ENCODE measurements around the gene TMEM95.
"Not testable (repeated sequence)": the region's sequence is repeated elsewhere in the genome, so short reads cannot be mapped to it uniquely, and the experiment has no call there.

Gene TMEM95

GRCh38 chr17:7346761-7347614 lies 8.0 kb upstream of the TMEM95 start:
- DNase-seq (ENCODE audit: low read depth in 3 of 3): no peak

DNA sequence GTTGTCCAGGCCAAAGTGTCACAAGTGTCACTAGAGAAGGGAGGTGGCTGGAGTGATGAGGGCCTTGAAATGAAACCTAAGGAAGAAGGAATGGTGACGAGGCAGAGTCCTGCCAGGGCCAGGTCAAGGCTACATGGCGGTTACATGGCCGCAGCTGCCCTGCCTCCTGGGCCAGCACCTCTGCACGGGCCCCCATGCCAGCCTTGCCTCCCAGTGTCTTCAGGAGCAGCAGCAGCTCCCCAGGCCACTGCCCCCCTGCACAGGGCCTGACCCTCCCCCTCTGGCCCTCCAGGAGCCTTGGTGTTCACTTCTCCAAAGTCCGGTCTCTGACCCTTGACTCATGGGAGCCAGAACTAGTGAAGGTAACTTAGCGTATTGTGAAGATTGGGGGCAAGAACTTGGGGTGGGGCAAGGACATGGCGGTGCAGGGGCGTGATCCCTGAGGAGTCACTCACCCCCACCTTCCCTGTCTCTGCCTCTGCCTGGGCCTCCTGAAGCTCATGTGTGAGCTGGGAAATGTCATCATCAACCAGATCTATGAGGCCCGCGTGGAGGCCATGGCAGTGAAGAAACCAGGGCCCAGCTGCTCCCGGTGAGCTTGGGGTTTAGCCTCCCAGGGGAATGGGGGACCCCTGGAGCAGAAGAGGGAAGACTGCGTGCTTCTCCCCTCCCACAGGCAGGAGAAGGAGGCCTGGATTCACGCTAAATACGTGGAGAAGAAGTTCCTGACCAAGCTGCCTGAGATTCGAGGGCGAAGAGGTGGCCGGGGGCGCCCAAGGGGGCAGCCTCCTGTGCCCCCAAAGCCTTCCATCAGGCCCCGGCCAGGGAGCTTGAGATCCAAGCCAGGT lies 7.1 kb upstream of the TMEM95 start:
- no peak for DNase-seq (ENCODE audit: low read depth in 3 of 3)

DNA sequence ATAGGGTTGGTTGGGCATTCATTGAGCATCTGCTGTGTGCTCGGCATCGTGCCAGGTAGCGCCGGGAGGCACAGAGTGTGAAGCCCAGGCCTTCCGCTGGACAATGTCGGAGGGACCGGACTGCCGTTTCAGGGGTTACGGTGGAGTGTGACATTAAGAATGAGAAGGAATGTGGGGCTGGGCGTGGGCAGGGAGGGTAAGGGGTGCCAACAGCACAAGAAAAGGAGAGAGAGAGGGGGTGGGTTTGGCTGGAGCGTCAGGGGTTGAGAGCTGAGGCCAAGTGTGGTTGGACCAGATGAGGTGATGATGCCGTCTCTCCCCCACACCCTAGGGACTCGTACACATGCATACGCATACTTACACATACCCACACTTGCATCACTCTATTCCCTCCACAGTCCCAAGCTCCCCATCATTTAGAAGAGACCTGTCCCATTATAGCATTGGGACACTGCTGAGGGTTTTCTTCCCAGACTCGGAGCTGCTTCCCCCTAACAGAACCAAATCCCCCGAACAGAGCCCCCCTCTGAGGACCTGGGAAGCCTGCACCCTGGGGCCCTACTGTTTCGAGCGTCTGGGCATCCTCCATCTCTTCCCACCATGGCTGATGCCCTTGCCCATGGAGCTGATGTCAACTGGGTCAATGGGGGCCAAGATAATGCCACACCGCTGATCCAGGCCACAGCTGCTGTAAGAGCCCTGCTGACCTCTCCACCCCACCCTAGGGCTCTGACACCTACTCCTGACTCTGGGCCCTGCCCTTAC lies 6.3 kb upstream of the TMEM95 start:
- DNase-seq (ENCODE audit: low read depth in 3 of 3): no peak

GRCh38 chr17:7351665-7352502 lies 3.1 kb upstream of the TMEM95 start, which contains the start of gene KCTD11:
Gene KCTD11 (plus strand): TSS chr17:7352162.
- peak; percentile 48 to 63 (median 51) for DNase-seq (ENCODE audit: low read depth in 3 of 3)

DNA sequence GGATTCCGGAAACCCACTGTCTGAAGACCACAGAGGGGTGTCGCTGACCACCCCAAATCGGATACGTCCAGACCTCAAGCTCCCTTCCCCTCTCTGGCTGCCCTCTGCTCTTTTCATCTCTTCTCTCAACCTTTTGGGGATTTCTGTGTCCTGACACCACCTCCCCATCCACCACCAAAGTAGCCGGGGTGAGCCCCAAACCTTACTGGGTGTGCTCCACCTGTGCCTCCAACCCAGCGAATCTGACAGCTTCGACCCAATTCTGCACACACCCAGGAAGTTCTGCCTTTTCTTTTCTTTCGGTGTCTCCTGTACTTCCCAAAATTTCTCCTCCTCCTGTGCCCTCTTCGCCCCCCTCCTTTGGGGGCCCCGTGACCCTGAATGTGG lies 2.5 kb upstream of the TMEM95 start:
- DNase-seq (ENCODE audit: low read depth in 3 of 3): no peak

DNA sequence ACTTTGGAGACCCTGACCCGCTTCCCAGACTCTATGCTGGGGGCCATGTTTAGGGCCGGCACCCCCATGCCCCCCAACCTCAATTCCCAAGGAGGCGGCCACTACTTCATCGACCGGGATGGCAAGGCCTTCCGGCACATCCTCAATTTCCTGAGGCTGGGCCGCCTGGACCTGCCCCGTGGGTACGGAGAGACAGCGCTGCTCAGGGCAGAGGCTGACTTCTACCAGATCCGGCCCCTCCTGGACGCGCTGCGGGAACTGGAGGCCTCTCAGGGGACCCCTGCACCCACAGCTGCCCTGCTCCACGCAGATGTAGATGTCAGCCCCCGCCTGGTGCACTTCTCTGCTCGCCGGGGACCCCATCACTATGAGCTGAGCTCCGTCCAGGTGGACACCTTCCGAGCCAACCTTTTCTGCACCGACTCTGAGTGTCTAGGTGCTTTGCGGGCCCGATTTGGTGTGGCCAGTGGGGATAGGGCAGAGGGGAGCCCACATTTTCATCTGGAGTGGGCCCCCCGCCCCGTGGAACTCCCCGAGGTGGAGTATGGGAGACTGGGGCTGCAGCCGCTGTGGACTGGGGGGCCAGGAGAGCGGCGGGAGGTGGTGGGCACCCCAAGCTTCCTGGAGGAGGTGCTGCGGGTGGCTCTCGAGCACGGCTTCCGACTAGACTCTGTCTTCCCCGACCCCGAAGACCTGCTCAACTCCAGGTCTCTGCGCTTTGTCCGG lies 1.9 kb upstream of the TMEM95 start:
- no peak for DNase-seq (ENCODE audit: low read depth in 3 of 3)

DNA sequence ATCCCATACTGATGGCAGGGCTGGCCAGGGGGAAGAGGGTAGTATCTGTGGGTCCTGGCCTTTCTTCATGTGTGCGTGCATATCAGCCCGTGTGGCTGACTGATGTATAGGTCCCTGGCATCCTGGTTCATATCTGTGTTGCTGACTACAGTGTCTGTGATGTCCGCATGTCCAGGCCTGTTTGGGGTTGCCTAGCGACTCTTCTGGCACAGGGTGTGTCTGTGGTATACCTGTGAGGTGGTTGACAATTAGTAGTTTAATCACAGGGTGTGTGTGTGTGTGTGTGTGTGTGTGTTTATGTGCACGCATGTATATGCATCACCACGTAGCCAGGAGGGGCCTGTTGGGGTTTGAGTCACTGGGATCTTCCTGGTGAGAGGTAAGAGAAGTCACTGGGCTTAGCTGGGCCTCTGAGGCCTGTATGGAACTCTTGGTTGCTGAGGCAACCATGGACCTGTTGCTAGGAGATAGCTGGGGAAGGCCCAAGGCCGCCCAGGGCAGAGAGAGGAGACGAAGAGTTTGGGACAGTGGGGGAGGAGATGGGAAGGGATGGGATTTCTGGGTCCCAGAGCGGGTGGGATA lies 603 bp upstream of the TMEM95 start:
- no peak for DNase-seq (ENCODE audit: low read depth in 3 of 3)

DNA sequence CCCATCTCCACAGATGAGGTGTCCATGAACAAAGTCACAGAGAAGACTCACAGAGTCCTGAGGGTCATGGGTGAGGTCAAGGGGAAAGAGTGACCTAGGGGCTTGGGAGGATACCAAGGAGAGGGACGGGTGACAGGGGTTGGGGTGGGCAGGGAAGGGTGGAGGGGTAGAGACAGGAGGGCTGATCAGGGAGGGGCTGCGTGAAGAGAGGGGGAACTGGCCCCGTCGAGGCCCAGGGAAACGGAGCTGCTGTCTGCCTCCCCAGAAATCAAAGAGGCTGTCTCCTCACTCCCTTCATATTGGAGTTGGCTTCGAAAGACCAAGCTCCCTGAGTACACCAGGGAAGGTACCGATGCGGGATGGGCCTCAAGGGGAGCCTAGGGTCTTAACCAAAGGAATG lies 617 bp downstream of the TMEM95 start:
- no peak for DNase-seq (ENCODE audit: low read depth in 3 of 3)

GRCh38 chr17:7356072-7356549 lies 1.2 kb downstream of the TMEM95 start:
- peak; percentile 68 to 79 (median 73) for DNase-seq (ENCODE audit: low read depth in 3 of 3)

DNA sequence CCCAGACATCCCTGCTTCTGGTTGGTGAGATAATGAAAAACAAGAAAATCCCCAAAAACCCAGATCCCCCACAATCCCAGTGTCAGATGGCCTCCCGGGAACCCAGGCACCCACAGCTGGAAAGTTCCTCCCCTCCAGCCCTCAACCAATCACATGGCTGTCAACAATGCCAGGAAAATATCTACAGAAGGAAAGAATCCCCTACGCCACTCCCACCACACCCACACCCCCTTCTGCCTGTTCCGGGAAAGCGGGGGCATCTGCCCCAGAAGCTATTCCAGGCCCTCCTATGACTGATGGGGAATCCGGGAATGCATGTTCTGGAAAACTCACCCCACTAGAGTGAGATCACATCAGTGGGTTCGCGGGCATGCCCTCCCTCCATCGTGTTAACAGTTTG lies 1.8 kb downstream of the TMEM95 start:
- DNase-seq (ENCODE audit: low read depth in 3 of 3): no peak

GRCh38 chr17:7357381-7357780 lies 2.4 kb downstream of the TMEM95 start:
- DNase-seq (ENCODE audit: low read depth in 3 of 3): no peak

- no peak for DNase-seq (ENCODE audit: low read depth in 3 of 3)
Observed at GRCh38 chr17:7361906-7362305, 7.0 kb downstream of the TMEM95 start.

DNA sequence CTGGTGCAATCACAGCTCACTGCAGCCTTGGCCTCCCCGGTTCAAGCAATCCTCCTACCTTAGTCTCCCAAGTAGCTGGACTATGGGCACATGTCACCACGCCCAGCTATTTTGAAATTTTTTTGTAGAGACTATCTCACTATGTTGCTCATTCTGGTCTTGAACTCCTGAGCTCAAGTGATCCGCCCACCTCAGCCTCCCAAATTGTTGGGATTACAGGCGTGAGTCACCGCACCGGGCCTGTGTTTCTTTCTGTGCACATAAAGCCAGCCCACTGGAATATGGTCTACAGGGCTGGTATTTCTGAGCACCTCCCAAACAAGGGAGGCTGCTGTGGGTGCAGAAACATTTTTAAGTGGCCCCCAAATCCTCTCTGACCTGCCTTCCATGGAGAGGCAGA lies 8.4 kb downstream of the TMEM95 start:
- no peak for DNase-seq (ENCODE audit: low read depth in 3 of 3)

DNA sequence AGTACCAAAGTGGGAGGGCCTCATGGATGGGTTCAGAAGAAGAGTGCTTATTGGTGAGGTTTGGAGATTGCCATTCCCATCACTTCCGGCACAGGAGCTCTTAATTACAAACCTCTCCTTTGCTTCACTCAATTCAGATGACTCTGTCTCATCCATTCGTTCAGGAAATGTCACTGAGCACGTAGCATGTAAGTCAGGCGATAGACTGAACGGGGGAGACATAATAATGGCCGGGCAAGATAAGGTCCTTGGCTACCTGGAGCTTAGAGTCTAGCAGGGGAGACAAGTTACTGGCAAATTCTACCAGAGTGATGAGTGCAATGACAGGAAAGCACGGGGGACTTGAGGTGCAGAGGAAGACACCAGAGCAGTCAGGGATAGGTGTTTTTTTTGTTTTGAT lies 11.0 kb downstream of the TMEM95 start:
- not testable (repeated sequence) for DNase-seq (ENCODE audit: low read depth in 3 of 3)

DNA sequence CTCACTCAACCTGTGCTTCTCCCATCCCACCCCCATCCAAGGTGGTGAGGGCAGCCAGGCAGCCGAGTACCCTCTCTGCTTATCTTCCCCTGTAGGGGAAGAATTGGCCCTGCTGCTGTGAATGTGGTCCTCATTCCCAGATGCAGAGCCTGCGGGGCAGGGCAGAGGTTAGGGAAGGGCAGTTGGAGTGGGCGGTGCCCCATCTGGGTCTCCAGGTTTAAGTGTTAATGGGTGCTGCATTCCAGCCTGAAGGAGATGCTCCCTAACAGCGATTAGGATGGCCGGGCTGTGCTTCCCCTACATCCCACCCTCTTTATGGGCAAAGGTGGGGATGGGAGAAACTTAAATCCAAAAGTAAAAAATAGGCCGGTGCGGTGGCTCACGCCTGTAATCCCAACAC lies 12.1 kb downstream of the TMEM95 start:
- DNase-seq (ENCODE audit: low read depth in 3 of 3): no peak

DNA sequence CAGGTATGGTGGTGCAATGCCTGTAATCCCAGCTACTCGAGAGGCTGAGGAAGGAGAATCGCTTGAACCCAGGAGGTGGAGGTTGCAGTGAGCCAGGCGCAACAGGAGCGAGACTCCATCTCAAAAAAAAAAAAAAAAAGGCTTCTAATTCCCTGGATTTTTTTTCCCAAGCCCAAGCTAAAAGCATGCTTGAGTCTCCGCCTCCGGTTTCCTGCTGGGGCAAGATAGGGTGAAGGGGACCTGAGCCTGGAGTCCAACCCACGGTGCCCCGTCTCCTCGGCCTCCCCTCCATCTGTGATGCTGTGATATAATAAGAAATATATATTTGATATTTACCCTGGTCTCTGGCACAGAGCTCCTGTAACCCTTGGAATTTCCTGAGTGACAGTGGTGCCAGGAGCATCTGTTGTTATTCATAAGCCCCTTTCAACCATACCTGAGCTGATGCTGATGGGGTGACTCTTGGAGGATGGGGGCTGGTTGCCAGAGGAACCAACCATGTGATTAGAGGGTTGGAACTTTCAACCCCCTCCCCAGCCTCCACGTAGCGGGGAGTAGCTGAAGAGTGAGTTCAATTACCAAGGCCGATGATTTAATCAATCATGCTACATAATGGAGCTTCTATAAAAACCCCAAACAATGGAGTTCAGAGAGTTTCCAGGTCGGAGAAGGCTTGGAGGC lies 13.1 kb downstream of the TMEM95 start:
- no peak for DNase-seq (ENCODE audit: low read depth in 3 of 3)

GRCh38 chr17:7368599-7368994 lies 13.6 kb downstream of the TMEM95 start:
- DNase-seq (ENCODE audit: low read depth in 3 of 3): not testable (repeated sequence)

- no peak for DNase-seq (ENCODE audit: low read depth in 3 of 3)
Observed at GRCh38 chr17:7369825-7370224, 14.9 kb downstream of the TMEM95 start.

DNA sequence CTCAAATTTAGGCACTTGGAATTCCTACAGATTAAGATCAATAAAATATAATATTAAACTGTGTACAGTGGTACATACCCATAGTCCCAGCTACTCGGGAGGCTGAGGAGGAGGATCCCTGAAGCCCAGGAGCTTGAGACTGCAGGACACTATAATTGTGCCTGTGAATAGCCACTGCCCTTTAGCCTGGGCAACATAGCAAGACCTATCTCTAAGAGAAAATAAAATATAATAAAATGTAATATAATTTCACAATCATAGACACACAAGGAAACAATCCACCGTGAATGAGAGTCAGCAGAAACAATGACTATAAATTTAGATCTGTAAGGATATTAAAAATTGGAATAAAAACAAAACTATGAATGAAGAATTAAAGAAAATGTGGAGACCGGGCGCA lies 15.9 kb downstream of the TMEM95 start:
- DNase-seq (ENCODE audit: low read depth in 3 of 3): no peak
